Colon (tissue), 2 donors: ENCODE measurements around the gene ACACA.

ENCODE experiments used
- FAIRE-seq: peaks from 2 replicates; lab custom pipeline; 2012; peaks lifted over from hg19 to GRCh38; lab: Jason Lieb, UNC
- donor health status: control.
- donor health status: control.

ACACA gene

DNA sequence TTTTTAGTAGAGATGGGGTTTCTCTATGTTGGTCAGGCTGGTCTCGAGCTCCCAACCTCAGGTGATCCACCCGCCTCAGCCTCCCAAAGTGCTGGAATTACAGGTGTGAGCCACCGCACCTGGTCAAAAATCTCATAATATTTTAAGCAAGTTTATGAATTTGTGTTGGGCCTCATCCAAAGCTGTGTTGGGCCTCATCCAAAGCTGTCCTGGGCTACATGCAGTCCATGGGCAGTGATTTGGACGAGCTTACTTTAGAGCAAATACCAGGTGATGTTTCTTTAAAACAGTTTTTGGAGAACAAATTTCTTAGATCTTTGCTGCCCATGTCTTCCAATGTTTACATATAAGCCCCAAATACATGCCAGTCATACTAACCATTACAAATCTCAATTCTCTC is 115.3 kb downstream of the ACACA start:
- FAIRE-seq, result no peak

DNA sequence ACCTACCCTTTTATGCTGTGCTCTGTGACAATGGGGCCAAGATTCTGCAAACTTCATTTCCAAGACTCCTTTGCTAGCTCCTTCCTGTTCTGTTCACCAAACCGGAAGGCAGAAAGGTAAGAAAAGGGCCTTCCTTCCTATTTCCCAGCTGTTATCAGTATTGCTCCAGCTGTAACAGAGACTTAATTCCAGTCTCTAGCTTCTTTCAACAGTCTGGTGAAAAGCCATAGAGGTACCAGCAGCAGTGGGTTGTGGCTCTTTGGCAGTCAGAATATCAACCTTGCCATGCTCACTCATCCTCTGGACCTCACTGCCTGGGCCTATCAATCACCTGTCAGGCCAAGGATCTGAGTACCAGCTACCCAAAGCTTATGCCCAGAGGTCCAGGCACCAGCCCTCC is 120.2 kb downstream of the ACACA start:
- FAIRE-seq, result no peak

DNA sequence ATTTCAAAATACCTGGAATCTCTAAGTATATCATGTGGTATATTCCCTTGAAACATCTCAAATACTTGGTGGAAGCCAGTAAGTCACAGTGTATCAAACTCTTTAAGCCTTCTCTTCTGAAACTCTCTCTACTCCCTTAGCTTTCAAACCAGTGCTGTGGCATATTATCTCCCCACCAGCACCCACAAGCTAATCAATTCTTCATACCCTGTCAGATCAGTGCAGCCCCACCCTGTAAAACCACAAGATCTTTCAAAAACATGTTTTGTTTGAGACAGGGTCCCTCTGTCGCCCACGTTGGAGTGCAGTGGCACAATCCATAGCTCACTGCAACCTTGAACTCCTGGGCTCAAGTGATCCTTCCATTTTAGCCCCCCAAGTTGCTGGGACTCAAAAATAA is 122.4 kb downstream of the ACACA start:
- no peak for FAIRE-seq

DNA sequence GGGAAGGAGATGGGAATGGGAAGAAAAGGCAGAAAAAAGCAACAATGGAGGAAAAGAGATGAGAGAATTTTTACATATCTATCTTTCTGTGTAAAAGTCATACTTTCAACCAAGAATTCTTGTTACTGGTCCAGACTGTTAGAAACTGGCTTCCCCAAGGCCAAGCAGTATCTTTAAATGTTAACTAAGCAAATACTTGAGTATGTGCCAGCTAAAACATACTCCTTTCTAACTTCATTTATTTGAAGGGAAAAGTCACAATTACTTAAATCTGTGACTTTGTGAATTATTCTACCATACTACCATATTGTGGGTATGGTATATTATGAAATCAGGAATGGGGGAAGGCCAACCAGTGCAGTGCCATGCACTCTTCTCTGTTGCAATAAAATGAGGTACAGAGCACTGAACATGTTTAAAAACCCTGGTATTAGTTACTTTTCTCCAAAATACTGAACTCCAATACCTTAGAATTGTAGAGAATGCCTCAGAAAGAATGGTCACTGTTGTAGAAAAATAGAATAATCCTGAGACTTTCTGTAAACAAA is 123.1 kb downstream of the ACACA start:
- FAIRE-seq, result no peak

DNA sequence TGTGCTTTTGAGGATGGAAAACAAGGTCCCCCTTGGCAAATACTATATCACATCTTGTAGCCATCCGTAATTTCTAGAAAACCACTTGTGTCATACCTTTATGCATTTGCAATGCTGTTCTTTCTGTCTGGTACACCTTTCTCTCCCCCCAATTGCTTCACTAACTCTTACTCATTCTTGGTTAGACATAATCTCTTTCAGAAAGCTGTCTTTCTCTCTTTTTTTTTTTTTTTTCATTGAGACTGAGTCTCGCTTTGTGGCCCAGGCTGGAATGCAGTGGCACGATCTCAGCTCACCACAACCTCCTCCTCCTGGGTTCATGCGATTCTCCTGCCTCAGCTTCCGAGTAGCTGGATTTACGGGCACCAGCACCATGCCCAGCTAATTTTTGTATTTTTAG is 125.8 kb downstream of the ACACA start:
- FAIRE-seq, result no peak

DNA sequence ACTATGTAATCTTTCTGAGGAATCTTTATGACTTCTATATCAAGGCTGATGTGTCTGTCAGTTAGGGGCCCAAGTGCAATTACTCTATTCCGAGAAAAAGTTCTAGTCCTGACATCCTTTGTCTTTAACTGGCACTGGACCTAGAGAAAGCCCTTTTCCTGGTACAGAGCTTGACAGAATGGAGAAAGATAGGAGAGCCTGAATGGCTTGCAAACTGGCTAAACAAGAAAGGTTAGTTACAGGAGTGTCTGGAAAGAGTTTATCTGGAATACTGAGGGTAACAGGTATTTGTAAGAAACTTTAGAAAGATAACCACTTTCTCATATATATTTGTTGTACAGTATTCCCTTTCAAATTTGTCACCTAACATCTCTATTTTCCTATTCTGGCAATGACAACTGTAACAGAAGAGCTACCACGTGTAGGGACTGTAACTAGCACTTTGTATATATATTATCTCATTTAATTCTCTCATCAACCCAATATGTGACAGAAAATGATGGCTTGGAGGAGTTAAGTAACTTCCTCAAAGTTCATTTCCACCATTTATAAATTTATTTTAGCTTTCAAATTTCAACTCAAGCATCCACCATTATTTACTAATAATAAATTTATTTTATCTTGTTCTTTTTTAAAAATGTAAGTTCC is 128.3 kb downstream of the ACACA start:
- no peak for FAIRE-seq

DNA sequence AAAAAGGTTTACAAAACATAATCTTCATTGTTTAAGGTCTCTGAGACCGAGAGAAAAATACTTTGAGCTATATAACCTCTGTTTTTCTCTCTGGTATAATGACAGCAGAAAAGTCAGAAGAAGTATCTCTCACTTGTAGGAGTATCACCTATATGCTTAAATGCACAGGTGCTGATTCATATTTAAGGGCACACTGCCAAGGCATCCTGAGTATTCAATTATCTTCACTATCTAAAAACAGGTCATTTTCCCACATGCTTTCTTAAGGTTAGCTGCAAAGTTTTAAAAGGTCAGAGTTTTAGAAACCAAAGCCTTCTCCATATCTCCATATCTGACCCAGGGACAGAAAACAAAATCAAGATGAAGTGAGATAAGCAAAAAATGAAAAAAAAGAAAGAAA is 130.2 kb downstream of the ACACA start:
- FAIRE-seq, result no peak

DNA sequence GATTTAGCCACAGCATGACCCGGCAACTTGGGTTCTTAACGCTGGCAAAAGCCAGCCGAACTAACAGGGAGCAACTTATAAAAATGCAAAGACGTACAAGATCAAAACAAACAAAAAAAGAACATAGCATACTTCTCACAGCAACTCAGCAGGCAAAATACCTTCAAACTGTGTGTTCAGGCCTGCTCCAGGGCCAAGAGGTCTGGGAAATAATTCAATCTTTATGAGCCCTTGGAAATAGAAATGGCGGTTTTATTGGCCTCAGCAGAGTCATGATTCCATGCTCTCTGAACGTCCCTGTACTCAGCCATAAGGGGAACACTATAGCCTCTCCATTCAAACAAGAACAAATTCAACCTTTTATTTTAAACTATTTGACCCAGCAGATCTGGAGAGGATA is 132.2 kb downstream of the ACACA start:
- FAIRE-seq, result no peak

DNA sequence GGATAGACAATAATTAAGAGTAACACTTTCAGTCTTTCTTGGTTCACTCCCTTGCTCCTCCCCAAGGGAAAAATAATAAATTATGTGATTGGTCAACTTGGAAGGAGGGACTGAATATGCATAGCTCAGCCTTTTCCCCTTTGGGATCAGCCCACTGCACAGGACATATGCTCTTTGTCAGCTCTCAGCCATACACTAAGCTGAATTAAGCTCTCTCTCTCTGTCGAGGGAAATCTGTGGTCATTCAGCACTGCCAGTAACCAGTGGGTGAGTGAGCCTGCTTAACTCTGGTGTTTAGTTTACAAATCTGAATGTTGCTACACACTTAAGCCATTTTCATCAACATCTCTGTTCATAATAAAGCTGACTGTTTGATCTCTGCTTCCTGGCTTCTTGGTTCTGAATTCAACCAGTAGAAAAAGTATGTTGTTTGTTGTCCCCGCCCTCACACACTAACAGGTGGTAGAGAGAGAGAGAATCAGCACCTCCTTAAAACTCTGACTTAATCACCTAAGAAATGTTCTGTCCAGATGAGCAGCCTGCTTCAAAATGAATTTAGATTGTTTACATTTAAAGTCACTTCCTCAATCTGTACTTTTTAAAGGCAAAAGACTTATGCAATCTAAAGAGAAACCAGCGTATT is 133.1 kb downstream of the ACACA start:
- no peak for FAIRE-seq

DNA sequence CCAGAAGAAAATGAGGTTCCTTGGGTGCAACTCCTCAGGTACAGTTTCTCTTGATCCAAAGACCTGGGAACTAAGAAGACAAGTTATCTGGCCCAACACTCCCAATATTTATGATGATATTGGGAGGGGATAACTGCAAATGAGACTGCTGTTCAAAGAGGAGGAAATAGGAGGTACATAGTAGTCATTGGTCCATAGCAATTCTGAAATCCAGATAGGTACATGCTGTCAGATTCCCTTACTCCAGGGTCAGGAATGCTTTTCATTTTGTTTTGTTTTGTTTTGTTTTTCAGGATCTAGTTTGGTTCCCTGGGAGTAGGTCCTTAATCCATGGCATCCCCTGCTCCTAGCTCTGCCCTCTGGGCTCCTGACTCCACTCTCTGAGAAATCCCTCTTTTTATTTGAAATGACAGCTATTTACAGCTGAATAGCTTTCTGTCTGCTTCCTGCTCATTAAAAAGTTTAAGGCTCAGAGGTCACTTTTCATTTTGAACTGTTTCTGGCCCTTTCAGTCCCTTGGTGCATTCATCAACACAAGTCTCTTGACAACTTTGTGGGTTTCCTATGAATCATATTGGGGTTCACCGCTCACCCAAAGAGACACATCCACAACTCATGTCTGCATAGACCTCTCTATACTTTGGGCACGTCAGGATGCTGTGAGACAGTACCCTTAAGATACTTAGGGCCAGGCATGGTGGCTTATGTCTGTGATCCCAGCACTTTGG is 141.0 kb downstream of the ACACA start:
- FAIRE-seq, result no peak

DNA sequence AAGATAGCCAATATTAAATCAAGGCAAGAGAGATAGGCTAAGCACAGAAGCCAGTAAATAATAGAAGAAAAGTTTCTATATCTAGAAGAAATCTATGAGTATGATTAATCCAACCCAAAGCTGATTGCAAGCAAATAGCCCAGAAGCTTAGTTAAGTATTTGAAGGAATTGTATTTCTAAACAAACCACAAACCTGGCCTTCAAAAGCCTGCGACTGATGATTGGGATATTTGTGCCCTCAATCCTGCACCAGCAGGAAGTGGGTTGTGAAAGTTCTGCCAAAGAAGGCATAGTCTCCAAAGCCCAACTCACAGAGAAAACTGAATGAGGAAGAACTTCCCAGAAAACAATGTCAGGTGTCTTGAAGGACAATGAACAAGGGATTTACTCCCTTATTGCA is 145.3 kb downstream of the ACACA start:
- FAIRE-seq, result no peak

DNA sequence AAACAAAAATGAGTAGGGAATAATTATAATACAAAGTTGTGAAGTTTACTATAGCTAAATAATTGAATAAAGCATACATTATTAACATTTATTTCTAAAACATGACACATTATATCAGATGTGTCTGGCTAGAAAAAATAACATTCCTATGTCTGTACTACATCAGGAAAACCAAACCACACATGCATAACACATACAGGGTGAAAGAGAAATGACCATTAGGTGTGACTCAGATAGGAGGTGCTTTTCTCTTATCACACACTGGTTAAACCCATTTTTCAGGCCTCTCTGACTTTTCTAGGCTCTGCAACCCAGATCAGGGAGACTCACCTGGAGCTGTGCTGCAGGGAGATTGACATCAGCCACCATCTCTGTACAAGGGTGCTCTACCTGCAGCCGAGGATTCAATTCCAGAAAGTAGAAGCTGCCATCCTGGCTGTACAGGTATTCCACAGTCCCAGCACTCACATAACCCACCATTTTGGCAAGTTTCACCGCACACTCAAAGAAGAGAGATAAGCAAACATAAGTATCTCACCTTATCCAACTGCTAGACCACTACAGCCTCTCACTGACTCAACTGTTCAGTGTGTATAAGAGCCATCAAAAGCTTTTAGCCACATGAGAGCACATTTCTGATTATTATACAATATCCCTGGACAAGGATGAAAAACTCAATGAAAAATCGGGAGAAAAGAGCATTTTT is 147.5 kb downstream of the ACACA start:
- FAIRE-seq, result no peak

DNA sequence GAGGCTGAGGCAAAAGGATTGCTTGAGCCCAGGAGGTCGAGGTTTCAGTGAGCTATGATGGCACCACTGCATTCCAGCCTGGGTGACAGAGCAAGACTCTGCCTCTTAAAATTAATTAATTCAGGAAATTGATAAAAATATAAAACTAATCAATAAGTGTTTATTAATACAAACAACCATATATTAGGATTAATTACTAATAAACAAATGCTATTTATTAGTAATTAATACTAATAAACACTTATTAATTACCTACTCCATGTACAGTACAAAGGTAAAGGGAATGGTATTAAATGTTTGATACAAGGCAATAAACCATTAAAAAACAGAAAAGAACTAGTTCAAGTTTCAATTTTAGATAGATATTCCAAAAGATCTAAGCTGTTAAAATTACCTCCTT is 150.0 kb downstream of the ACACA start:
- no peak for FAIRE-seq

DNA sequence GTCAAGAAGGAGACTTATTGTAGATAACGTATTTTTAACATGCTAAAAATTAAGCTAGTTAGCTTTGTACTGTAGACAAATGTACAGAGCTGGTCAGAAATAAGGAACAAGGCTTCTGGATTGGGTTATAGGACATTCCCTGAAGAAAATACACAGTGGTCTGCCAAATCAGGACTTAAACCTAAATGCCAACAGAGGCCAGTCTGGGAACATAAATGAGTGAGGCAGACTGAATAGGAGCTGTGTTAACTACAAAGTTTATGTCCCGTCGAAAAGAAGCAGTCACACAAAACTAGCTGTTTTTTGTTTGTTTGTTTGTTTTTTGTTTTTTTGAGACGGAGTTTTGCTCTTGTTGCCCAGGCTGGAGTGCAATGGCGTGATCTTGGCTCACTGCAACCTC is 151.2 kb downstream of the ACACA start:
- FAIRE-seq, result no peak

DNA sequence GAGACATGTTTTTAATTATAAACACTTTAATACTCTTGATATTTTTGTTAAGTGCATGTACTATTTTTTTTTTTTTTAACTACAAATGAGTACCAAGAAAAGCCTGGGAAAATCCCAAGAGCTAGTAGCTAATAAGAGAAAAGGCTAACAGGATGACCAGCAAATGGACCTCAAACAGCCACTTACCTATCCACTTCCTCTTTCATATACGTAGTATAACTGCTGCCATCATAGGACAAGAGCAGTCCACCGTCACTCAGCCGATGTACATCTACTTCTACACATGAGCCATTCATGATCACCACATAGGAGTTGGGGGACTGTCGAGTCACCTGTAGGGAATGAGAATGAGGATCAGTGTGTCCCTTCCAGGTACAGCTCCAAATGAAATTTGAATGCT is 158.8 kb downstream of the ACACA start:
- FAIRE-seq, result no peak

DNA sequence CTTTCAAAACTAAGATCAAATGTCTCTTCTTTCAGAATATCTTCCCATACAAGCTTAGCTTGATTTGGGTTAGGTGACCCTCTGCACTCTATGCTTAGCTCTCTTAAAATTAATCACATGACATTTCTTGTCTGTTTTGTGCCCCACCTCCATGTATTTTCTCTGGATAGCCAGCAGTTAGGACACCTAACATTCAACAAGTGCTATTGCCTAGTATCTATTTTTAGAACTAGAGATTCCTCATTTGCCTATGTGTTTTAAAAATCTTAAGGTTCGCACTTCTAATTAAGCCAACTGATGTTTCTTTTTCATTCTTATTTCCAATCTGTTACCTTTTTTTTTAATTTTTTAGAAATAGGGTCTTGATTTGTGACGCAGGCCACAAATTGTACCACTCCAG is 160.6 kb downstream of the ACACA start:
- no peak for FAIRE-seq

DNA sequence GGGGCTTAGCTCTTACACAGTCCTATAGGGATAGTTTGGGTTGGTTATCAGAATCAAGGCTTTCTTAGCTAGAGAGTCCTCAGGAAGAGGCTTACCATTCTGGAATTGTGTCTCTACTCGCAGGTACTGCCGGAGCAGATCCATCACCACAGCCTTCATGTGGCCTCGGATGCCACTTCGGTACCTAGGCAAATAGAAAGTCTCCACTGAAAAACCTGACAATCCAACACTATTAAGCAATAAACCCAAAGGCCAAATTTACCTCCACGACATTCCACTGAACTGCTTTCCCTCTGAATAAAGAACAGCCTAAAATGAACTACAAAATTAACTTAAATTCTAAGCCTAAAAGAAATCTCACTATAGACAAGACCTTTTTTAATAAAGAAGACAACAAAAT is 166.3 kb downstream of the ACACA start:
- no peak for FAIRE-seq

DNA sequence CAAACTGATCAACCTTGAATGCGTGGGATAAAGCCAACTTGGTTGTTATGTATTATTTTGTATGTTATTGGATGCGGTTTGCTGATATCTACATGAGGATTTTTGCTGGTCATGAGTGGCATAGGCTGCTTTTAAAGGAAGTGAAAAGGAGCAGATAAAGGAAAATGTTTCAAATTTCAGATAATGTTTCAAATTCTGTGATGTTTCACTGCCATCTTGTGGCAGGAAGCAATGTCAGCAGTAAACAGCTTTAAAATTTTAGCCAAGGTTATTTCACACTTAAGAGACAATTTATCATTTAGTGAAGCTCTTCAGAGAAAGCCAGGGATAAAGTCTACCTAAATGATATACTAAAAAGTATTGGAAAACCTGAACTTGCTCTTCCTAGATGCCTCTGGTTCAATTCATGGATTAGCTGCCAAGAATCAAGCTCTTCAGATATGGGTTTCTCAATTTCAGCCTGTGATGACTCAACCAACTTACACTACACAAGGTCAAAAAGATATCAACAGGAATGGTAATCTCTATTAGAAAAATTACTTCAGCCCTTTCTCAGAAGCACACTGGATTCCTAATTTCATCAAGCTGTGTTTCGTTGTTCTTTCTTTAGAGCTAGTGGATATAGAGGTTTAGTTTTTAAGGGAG is 166.8 kb downstream of the ACACA start:
- no peak for FAIRE-seq

DNA sequence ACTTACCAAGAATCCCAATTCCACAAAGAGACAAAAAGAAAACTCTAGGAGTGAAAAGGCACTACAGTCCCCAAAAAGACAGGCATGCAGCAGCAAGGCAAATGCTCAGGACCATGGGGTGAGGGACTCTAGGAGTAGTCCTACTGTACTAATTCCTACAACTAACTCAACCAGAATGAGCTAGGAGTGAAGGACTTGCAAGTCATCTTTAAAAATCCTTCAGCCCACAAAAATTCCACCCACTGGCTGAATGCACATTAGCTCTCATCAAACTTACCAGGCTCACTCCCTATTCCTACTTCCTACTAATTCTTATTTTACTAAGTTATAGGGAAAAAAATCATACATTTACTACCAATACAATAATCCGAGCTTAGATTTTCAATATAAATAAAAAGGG is 172.5 kb downstream of the ACACA start:
- no peak for FAIRE-seq

DNA sequence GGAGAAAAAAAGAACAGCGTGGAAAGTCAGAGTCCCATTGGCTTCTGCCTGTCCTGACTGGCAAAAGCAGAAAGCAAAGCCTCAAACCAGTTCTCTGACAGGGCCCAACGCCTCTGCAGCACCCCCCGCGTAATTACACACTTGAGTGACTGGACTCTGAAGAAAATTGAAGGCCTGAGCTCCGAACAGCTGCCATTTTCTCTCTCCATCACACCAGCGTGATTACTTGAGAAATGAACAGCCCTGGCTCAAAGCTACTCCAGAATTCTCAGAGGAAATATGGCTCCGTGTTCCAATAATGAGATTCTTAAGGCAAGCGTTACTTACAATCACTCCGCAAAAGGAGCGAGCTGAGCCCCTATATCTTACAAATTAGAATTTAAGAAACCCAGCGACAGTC is 173.6 kb downstream of the ACACA start:
- no peak for FAIRE-seq

DNA sequence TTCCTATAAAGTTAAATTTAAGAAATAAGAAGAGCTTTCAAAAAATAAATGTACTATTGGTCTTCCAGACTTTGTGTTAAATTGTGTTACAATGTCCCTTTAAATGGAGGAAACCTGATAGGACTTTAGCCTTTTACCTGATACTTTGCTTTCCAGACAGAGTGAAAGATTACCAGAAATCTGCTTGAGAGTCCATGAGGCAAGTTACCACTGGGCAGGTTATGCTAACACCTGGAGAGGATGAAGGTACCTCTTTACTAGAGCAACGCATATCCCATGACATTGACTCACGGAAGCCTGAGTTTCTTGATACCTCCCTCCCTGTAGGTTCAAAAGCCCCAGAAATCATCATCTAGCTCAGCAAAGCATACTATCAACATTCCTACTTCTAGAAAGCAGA is 174.7 kb downstream of the ACACA start:
- FAIRE-seq, result no peak

DNA sequence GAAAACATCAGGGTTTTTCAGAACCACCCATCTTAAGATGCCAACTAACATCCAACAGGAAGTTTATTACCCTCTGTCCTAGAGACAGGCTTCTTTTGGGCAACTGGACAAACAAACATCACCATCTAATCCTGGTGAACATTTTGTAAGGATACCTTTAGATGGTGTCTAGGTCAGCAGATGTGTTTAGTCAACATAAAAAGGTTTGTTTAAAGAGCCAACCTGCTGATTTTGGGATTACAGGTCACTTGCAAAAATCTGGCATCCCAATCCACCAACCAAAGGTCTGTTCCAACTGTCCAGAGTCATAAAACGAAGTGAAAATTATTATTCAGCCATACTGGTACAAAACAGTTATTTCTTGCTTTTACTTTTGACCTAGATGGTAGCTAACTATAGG is 176.0 kb downstream of the ACACA start:
- FAIRE-seq, result no peak
